GM21381 (cell line): ENCODE data around the gene SNRPB.
"Not testable (repeated sequence)": the region's sequence is repeated elsewhere in the genome, so short reads cannot be mapped to it uniquely, and the experiment has no call there.

ENCODE experiments used
- ATAC-seq: cut with Tn5 transposase; IDR thresholded peaks from one replicate; pipeline ENCODE4 v1.9.1; 2021; ENCODE audit warnings: mild to moderate bottlenecking, moderate library complexity; ENCODE audit not compliant: unreplicated experiment

Gene SNRPB

GRCh38 chr20:2470423-2471193 is at the start of gene SNRPB:
SNRPB (minus strand) TSS chr20:2470789; CDS start chr20:2470690, 99 bp downstream.
- peak; percentile 96 for ATAC-seq

GRCh38 chr20:2519115-2519809 is 48.7 kb upstream of the SNRPB start:
- ATAC-seq, result no peak

GRCh38 chr20:2518558-2518957 is 48.0 kb upstream of the SNRPB start:
- no peak for ATAC-seq

GRCh38 chr20:2518096-2518495 is 47.5 kb upstream of the SNRPB start:
- no peak for ATAC-seq

GRCh38 chr20:2516399-2516798 is 45.8 kb upstream of the SNRPB start:
- ATAC-seq, result no peak

GRCh38 chr20:2515203-2515602 is 44.6 kb upstream of the SNRPB start:
- ATAC-seq, result no peak

- no peak for ATAC-seq
These were observed 39.2 kb upstream of the SNRPB start for GRCh38 chr20:2509794-2510193.

GRCh38 chr20:2509468-2509781 is 38.8 kb upstream of the SNRPB start:
- ATAC-seq, result no peak

GRCh38 chr20:2508631-2509467 is 38.3 kb upstream of the SNRPB start, which contains the start of gene ZNF343:
ZNF343 (minus strand) TSS chr20:2508915; CDS start chr20:2493895, 15,020 bp downstream.
- peak; percentile 94 for ATAC-seq

GRCh38 chr20:2507875-2508630 is 37.5 kb upstream of the SNRPB start:
- peak; percentile 7 for ATAC-seq

GRCh38 chr20:2507464-2507863 is 36.9 kb upstream of the SNRPB start:
- ATAC-seq, result no peak

GRCh38 chr20:2506426-2506825 is 35.8 kb upstream of the SNRPB start:
- ATAC-seq, result not testable (repeated sequence)

- ATAC-seq, result not testable (repeated sequence)
These were observed 34.2 kb upstream of the SNRPB start for GRCh38 chr20:2504803-2505202.

GRCh38 chr20:2502808-2503384 is 32.3 kb upstream of the SNRPB start:
- not testable (repeated sequence) for ATAC-seq

GRCh38 chr20:2485661-2486060 is 15.1 kb upstream of the SNRPB start:
- ATAC-seq, result no peak

- no peak for ATAC-seq
These were observed 14.5 kb upstream of the SNRPB start for GRCh38 chr20:2485080-2485479.

GRCh38 chr20:2483504-2483903 is 12.9 kb upstream of the SNRPB start:
- no peak for ATAC-seq

GRCh38 chr20:2480381-2480780 is 9.8 kb upstream of the SNRPB start:
- no peak for ATAC-seq

GRCh38 chr20:2476742-2477615 is 6.4 kb upstream of the SNRPB start:
- no peak for ATAC-seq
